NCI-H774 (cell line): ENCODE measurements around the gene RGS3.
"Not testable (repeated sequence)": the region's sequence is repeated elsewhere in the genome, so short reads cannot be mapped to it uniquely, and the experiment has no call there.

Experiments used
- DNase-seq: peaks from one replicate; lab custom pipeline; 2025; lab: John Stamatoyannopoulos, UW

RGS3 gene

DNA sequence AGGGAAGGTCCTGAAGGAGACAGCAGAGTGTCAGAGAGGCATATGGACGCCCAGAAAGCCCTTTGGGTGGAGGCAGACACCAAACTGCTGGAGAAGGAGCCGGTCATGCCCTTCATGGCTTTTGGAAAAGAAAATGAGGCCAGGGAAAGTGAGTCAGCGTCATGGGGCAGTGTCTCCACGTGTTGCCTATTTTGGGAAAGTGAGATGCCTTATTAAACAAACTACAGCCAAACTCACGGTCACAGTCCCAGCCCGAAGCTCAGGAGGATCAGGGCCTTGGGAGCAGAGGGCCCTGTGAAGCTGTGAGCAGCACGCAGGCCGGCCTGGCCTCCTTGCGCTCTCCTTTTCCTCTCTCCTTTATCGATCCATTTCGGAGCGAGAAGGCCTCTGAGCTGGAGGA is 25.0 kb downstream of the RGS3 start:
- no peak for DNase-seq

DNA sequence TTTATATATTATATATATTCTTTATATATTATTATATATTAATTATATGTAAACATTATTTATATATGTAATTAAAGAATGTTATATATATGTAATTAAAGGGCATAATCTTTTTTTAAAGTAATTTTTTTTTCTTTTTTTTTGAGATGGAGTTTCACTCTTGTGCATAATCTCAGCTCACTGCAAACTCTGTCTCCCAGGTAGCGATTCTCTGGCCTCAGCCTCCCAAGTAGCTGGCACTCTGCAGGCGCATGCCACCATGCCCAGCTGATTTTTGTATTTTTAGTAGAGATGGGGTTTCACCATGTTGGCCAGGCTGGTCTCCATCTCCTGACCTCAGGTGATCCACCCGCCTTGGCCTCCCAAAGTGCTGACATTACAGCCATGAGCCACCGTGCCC is 27.6 kb downstream of the RGS3 start:
- not testable (repeated sequence) for DNase-seq

DNA sequence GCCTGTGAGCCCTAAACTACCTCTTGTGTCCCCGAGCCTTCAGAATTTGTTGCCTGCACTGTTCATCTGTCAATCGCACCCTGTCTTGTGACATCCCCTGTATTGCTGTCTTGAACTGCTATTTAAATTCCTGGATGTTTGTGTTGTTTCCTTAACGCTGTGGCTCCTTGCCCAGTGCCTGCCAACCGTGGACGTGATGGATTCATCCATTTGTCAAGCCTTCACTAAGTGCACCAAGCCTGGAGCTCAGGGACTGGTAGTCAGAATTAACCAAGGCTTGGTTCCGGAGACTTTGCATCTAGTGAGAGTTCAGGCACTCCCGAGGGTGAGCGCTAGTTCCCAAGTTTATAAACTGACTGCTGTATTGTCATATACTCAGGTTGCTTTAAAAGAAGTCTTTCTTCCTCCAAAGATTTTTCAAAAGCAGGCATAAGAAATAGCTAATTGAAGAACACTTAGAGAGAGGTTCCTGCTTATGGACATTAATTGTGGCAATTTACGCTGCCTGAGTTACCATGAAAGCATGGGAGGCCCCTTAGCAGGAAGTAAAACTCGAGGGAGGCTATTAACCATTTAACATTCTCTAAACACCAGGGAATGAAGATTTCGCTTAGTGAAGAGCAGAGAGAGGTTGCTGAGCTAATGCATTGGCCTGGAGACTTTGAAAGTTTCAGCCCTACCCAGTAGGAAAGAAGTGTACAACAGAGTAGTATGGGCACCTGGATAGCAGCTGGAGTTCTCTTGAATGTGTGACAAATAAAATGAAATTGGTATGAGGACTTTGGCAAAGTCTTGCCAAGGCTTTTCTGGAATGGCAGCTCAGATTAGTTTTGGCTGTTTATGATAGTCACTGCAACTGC is 29.0 kb downstream of the RGS3 start:
- no peak for DNase-seq

DNA sequence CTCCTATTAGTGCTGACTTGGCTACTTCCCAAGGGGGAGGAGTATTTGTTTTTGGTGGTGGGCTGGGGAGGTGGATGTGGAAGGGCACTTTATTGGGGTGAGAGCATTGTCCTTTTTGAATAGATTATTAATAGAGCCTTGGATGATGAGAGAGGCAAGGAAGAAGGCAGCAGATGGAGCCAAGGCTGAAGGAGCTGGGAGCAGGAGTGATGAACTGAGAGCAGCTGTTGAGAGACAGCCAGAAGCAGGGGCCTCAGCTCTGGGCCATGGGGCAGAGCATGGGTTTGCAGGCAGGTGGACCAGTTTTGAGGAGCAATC is 29.6 kb downstream of the RGS3 start:
- DNase-seq = no peak

DNA sequence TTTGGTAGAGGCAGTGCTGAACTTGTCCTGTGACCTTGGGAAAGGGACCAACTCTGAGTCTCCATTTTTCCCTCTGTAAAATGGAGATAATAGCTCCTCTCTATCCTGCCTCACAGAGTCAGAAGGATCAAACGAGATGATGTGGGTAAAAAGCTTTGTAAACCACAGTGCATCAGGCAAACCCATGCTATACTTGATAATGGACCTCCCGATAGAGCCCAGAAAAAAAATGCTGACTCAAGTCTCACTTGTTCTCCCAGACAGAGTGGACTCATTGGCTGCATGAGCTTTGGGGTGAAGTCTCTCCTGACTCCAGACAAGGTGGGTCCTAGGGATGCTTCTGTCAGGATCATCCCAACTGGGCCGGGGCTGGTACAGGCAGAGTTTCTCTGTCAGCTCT is 32.0 kb downstream of the RGS3 start:
- no peak for DNase-seq

DNA sequence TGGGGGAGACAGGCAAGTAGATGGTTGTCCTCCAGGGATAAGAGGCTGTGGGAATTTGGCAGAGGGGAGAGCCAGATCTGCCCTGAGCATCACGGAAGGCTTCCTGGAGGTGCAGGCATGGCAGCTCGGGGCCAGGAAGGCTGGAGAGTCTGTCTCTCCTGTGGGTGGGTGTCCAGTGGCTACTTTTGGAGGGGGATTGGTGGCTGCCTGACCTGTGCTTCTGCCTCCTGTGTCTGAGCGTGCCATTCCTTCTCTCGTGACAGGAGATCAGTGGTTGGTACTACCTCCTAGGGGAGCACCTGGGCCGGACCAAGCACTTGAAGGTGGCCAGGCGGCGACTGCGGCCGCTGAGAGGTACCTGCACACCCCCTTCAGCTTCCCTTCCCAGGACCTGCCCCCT is 33.5 kb downstream of the RGS3 start:
- DNase-seq = no peak

DNA sequence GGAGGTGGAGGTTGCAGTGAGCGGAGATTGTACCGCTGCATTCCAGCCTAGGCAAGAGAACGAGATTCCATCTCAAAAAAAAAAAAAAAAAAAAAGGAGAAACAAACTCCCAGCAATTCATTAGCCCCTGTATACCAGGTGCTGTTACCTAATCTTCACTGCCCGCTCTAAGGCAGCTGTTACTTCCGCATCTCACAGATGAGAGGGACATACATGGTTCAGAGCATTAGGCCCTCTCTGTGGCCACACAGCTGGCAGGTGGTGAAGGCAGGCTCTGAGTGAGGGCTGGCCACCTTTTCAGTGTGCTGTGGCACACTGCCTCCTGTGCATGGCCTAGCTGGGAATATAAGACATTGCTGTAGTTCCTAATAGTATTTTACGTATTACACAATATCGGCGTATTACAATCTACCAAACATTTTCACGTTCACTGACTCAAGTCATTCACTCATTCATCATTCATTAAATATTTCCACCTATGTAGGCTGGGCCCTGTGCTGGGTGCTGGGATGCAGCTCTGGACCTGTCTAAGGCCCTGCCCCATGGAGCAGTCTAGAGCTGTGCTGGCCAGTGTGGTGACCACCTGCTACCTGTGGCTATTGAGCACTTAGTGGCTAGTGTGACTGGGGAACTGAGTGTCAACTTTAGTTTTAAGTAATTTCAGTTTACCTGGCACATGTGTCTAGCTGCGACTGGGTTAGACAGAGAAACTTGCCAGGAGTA is 35.8 kb downstream of the RGS3 start:
- DNase-seq = no peak

DNA sequence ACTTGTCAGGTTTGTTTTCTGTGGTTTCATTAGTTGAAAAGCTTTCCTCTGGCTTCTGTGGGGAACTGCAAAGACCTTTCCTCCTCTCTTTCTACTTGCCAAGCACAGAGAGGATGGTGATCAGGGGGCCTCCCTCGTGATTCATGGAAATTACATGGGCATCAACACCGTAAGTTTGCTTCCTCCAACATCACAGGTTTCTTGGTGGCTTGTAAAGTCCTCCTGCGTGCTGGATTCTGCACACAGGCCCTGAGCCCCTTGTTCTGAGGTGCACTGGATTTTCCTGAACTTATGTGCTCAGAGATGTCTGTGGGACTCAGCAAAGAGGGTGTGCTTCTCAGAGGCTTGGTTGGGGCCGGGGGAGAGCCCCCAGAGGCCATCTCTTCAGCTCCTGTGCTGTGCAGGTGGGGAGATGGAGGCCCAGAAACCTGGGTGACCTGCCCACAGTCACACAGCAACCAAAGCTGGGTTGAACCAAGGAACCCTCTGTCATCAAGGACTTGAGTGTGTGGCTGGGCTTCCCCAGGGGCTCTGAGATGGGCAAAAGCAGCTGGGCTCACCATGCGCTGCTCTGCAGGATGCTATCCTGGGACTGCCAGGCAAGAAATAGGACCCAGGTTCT is 36.5 kb downstream of the RGS3 start:
- DNase-seq = no peak

DNA sequence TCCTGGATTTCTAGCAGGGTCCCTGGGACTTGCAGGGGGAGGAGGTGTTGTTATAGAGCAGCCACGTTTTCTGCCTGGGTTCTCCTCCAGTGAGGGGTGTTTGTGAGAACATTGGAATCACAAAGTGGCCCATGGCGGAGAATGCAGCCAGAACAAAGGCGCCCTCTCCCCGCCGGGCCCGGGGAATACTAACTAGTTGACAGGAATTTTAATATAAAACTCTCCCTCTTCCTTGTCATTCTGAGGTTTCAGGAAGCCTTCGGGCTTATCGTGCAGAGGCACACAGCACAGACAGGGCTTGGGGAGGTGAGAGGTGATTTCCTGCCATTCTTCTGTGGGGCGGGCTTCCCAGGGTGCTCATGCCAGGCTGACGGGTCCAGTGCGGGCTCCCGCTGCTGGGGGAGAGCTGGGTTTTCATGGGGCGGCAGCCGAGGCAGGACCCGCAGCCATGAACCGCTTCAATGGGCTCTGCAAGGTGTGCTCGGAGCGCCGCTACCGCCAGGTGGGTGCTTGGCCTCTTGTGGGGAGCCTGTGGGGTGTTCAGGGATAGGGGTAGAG is 37.7 kb downstream of the RGS3 start:
- no peak for DNase-seq

DNA sequence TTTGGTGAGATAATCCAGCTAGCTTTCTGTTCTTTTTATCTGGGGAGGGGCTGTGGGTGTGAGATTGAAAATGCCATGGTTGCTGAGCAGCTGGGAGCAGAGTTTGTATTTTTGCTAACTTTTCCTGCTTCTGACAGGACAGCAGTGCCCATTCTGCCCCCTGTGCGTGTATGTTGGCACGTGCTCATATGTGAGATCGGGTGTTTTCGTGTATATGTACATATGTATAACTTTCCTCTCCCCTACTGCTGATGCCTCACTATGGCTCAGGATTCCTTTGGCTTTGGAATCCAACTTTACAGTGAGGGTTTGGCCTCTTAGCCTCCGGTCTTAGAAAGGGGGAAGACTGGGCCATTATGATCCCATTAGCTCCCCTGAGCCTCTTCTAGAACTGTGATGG is 38.3 kb downstream of the RGS3 start:
- DNase-seq = no peak

DNA sequence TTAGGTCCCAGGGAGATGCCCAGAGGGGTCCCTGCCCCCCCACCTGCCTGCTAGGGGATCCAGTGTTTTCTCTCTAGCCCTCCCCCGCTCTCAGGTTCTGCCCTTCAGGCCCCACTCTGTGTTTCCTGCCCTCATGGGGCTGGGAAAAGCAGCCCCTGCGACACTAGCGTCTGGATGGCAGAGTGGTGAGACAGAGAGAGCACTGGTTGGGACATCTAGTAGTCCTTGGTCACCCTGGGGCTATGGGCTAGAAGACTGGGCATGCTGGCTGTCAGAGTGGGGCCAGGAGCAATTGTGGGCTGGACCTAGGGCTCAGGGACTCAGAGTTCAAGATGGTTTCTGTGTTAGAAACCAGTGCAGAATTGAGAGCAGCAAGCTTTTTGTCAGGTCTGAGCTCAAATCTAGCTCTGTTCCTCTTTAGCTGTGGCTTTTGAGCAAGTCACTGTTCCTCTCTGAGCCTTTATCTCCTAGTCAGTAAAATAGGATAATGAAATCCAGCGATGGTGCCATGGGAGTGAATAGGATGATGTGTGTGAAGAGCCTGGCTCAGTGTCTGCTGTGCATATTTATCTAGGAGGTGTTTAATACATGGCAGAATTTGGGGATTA is 39.0 kb downstream of the RGS3 start:
- DNase-seq = no peak

DNA sequence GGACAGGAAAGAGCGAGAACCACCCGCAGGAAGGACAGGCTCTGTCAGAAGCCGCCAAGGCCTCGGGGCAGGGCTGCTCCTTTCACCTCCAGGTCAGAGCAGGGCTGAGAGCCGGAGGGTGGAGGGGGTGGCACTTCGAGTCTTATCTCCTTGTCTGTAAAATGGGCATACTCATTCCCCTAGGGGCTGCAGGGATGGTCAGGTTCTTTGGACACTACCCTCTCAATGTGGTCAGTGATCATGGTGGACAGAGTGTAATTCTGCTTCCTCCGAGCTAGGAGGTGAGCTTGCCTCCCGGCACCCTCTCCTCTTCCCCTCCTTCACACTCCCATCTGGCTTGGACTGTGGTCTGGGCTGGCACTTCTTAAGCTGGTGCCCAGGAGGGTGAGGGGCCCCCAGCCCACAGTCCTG is 39.6 kb downstream of the RGS3 start:
- no peak for DNase-seq

DNA sequence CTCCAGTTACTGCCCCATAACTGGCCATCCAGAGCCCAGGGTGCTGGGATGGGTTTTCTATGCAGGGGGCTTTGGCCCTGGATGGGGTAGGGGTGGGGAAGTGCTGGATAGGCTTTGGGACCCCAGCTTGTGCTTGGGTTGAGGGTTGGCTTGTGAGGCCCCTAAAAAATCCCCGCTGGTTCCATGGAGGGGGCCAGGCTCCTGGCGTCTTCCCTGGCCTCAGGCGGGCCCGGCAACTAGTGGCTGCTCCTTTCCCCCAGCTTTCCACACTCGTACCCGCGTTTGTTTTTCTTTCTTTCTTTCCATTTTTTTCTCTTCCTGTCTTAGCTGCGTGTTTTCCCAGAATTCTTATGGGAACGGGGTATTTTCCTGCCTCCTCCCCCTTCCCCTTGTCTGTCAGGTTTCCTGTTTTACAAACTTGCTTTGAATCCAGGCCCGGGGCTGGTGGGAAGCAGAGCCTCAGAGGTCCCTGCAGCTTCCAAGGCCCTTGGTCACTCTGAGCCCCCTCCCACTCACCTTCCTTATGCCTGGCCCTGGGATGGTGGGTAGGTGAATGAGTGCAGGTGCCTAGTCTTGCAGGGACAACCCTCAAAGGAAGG is 40.2 kb downstream of the RGS3 start:
- DNase-seq = no peak

DNA sequence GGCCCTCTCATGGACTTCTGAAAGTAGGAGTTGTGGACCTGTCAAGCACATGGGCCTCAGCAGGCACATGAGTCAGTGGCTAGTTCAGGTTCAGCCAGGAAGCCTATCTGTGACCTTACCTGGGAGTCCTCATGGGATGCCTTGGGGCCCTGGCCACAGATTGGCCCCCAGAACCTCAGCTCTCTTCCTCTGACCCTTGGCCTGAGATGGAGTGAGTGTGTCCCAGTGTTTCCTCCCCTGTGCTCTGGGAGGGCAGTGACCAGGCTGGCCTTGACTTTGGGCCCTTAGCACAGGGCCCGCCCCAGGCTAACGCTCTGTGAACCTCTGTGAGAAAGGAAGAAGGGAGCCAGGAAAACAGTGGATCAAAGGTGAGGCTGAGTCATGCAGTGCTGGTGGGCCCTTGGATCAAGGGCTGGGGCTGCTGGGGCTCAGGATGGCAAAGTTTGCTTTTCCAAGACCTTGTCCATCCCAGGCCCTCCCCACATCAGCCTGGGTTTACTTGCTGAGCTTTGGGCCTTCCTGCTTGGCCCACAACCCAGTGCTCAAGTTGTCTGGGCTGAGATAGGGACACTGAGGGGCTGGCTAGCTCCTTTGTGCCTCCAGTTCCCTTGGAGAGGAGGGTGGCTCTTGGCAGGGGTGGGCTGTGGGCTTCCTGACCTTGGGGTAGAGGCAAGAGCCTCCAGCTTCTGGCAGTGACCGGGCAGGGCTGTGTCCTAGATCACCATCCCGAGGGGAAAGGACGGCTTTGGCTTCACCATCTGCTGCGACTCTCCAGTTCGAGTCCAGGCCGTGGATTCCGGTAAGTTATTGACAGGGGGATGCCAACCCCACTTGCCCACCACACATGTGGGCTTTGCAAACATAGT is 41.4 kb downstream of the RGS3 start:
- DNase-seq = no peak

DNA sequence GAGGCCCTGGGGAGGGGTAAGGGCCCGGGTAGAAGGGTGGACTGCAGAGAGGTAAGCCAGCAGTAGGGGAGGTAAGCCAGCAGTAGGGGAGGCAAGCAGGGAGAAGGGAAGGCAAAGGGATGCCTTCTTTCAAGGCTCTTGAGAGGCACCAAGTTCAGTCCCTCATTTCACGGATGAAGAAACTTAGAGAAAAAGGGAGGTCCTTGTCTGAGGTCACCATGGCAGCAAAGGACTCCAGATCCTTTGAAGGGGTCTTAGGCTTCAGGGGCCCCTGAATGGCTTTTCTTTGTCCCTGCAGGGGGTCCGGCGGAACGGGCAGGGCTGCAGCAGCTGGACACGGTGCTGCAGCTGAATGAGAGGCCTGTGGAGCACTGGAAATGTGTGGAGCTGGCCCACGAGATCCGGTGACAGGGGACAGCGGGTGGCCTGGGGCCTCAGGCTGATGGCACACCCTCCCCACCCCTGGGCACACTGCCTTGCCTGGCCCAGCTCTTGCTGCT is 42.6 kb downstream of the RGS3 start:
- no peak for DNase-seq

DNA sequence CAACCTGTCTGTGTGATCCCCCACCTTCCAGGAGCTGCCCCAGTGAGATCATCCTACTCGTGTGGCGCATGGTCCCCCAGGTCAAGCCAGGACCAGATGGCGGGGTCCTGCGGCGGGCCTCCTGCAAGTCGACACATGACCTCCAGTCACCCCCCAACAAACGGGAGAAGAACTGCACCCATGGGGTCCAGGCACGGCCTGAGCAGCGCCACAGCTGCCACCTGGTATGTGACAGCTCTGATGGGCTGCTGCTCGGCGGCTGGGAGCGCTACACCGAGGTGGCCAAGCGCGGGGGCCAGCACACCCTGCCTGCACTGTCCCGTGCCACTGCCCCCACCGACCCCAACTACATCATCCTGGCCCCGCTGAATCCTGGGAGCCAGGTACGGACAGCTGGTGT is 43.7 kb downstream of the RGS3 start:
- no peak for DNase-seq

DNA sequence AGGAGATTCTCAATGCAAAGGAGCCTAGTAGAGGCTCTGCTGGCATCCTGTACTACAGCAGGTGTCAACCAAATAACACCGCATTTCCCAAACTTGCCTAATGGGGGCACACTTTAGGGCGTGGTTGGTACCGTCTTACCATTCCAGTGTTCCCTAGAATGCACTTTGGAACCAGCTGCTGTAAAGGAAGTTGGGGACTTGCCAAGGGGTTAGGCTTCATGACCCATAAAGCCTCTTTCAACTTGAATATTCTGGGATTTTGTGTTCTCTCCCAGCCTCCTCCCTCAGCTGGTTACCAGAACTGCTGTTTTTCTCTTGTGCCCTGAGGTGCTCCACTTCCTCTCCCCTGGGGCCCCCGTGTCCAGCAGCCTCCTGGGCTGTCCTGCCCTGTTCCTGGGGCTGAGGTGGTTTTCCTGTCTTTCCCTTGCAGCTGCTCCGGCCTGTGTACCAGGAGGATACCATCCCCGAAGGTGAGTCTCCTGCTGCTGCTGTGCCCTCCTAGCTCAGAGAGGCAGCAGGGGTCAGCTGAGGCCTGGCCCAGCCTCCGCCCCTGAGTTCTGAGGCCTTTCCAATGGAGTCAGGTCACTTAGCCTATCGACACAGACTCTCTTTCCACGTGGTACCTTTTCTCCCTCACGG is 44.7 kb downstream of the RGS3 start:
- no peak for DNase-seq

DNA sequence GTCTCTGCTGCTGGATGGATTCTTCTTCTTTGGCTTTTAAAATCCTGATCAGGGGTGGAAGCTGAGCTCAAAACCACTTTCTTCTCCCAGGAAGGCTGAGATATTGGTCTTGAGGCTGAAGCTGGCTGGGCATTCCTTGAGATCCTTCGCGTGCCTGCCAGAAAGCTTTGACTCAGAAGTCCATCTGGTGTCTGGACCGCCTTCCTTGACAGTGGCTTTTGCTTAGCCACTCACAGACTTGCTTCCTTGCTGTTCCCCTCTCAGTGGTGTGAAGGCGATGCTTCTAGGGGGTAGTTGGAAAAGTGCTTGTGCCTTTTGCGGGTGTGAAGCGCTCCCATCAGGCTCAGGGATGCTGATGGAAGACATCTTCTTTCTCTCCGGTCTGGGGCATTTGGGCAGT is 45.9 kb downstream of the RGS3 start:
- DNase-seq = no peak

DNA sequence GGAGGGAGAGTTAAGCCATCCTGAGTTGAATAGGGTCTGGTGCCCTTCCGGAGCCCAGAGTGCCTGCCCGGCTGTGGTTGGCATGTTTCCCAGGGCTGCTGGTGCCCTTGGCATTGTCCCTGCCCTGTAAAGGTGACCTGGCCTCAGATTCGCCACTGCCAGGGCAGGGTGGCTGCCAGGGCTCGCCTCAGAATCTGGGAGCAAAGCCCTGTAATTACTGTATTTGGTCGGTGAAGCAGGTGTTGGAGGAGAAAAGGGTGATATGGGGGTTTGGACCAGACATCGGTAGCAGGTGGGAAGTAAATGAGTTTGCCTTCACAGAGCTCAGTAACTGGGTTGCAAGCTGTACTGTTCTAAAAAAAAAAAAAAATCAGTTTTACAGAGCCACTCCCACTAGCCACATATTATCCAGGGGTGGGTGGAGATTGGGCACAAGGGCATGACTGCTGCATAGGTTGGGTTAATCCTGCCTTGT is 47.6 kb downstream of the RGS3 start:
- DNase-seq = peak; percentile 57
